HEK293 (cell line): ENCODE measurements around the gene PRR19.
A peak's percentile ranks its signal among the peaks of the same experiment; 100 is the strongest.

Experiments
- GLI4 ChIP-seq: fragments of 450-650 bp; formaldehyde crosslinking; IDR thresholded peaks from 2 replicates; pipeline ENCODE4 v1.5.1; 2016; ENCODE audit warnings: missing biosample characterization, missing genetic modification characterization
- PRDM1 ChIP-seq: fragments of 450-650 bp; formaldehyde crosslinking; IDR thresholded peaks from 2 replicates; pipeline ENCODE4; 2016; ENCODE audit warnings: missing biosample characterization, missing genetic modification characterization
- YY2 ChIP-seq: fragments of 450-650 bp; formaldehyde crosslinking; IDR thresholded peaks from 2 replicates; pipeline ENCODE4 v1.5.1; 2016; ENCODE audit warnings: missing biosample characterization, missing genetic modification characterization
- ZBTB1 ChIP-seq: fragments of 450-650 bp; formaldehyde crosslinking; IDR thresholded peaks from 2 replicates; pipeline ENCODE4 v1.5.1; 2016; ENCODE audit warnings: missing biosample characterization, missing genetic modification characterization
- ZFP3 ChIP-seq: fragments of 450-650 bp; formaldehyde crosslinking; IDR thresholded peaks from 2 replicates; pipeline ENCODE4 v1.5.1; 2016; ENCODE audit warnings: low read depth, missing biosample characterization, missing genetic modification characterization
- ZFP37 ChIP-seq: fragments of 450-650 bp; formaldehyde crosslinking; IDR thresholded peaks from 2 replicates; pipeline ENCODE4 v1.5.1; 2016; ENCODE audit warnings: missing biosample characterization, missing genetic modification characterization
- ZNF121 ChIP-seq: fragments of 450-650 bp; formaldehyde crosslinking; IDR thresholded peaks from 2 replicates; pipeline ENCODE4 v1.5.1; 2016; ENCODE audit warnings: missing biosample characterization, missing genetic modification characterization
- ZNF16 ChIP-seq: fragments of 450-650 bp; formaldehyde crosslinking; IDR thresholded peaks from 2 replicates; pipeline ENCODE4 v1.5.1; 2016; ENCODE audit warnings: low read depth, missing biosample characterization, missing genetic modification characterization
- ZNF184 ChIP-seq: fragments of 450-650 bp; IDR thresholded peaks from 2 replicates; pipeline ENCODE4 v1.5.1; 2018; ENCODE audit warnings: missing biosample characterization, mild to moderate bottlenecking, missing genetic modification characterization
- ZNF211 ChIP-seq: fragments of 450-650 bp; formaldehyde crosslinking; IDR thresholded peaks from 2 replicates; pipeline ENCODE4 v1.5.1; 2016; ENCODE audit warnings: low read depth, missing biosample characterization, missing genetic modification characterization
- ZNF221 ChIP-seq: fragments of 450-650 bp; formaldehyde crosslinking; IDR thresholded peaks from 2 replicates; pipeline ENCODE4 v1.5.1; 2017; ENCODE audit warnings: missing biosample characterization, missing genetic modification characterization, borderline replicate concordance
- ZNF366 ChIP-seq: fragments of 450-650 bp; formaldehyde crosslinking; conservative IDR thresholded peaks from 2 replicates; pipeline ENCODE4 v1.5.1; 2016; ENCODE audit warnings: missing biosample characterization, missing genetic modification characterization
- ZNF473 ChIP-seq: fragments of 450-650 bp; formaldehyde crosslinking; IDR thresholded peaks from 2 replicates; pipeline ENCODE4 v1.5.1; 2017; ENCODE audit warnings: missing biosample characterization, missing genetic modification characterization
- ZNF514 ChIP-seq: fragments of 450-650 bp; formaldehyde crosslinking; IDR thresholded peaks from 2 replicates; pipeline ENCODE4 v1.5.1; 2016; ENCODE audit warnings: missing biosample characterization, missing genetic modification characterization
- ZNF549 ChIP-seq: fragments of 450-650 bp; IDR thresholded peaks from 2 replicates; pipeline ENCODE4 v1.5.1; 2018; ENCODE audit warnings: missing biosample characterization, missing genetic modification characterization, mild to moderate bottlenecking, inconsistent platforms, moderate library complexity
- ZNF558 ChIP-seq: fragments of 450-650 bp; formaldehyde crosslinking; IDR thresholded peaks from 2 replicates; pipeline ENCODE4 v1.5.1; 2016; ENCODE audit warnings: missing biosample characterization, missing genetic modification characterization
- ZNF560 ChIP-seq: fragments of 450-650 bp; formaldehyde crosslinking; IDR thresholded peaks from 2 replicates; pipeline ENCODE4 v1.5.1; 2017; ENCODE audit warnings: missing biosample characterization, missing genetic modification characterization, borderline replicate concordance
- ZNF585B ChIP-seq: fragments of 450-650 bp; formaldehyde crosslinking; IDR thresholded peaks from 2 replicates; pipeline ENCODE4 v1.5.1; 2016; ENCODE audit warnings: missing biosample characterization, missing genetic modification characterization
- ZNF623 ChIP-seq: fragments of 450-650 bp; formaldehyde crosslinking; IDR thresholded peaks from 2 replicates; pipeline ENCODE4 v1.5.1; 2016; ENCODE audit warnings: missing biosample characterization, missing genetic modification characterization
- ZNF664 ChIP-seq: fragments of 450-650 bp; formaldehyde crosslinking; IDR thresholded peaks from 2 replicates; pipeline ENCODE4 v1.5.1; 2016; ENCODE audit warnings: missing biosample characterization, missing genetic modification characterization
- ZNF785 ChIP-seq: fragments of 450-650 bp; formaldehyde crosslinking; IDR thresholded peaks from 2 replicates; pipeline ENCODE4 v1.5.1; 2016; ENCODE audit warnings: missing biosample characterization, missing genetic modification characterization
- ZNF791 ChIP-seq: fragments of 450-650 bp; formaldehyde crosslinking; IDR thresholded peaks from 2 replicates; pipeline ENCODE4 v1.5.1; 2016; ENCODE audit warnings: missing biosample characterization, missing genetic modification characterization
- ZSCAN16 ChIP-seq: fragments of 450-650 bp; formaldehyde crosslinking; IDR thresholded peaks from 2 replicates; pipeline ENCODE4 v1.5.1; 2016; ENCODE audit warnings: missing biosample characterization, missing genetic modification characterization
- ZSCAN23 ChIP-seq: fragments of 450-650 bp; formaldehyde crosslinking; IDR thresholded peaks from 2 replicates; pipeline ENCODE4 v1.5.1; 2016; ENCODE audit warnings: missing biosample characterization, missing genetic modification characterization
- TF ChIP-seq, protein P1 (sequence below): fragments of 450-650 bp; formaldehyde crosslinking; IDR thresholded peaks from 2 replicates; pipeline ENCODE4 v1.5.1; 2016; ENCODE audit warnings: missing biosample characterization, missing genetic modification characterization
- TF ChIP-seq, protein P2 (sequence below): fragments of 450-650 bp; formaldehyde crosslinking; IDR thresholded peaks from 2 replicates; pipeline ENCODE4 v1.5.1; 2016; ENCODE audit warnings: missing biosample characterization, missing genetic modification characterization, low read depth
- TF ChIP-seq, protein P3 (sequence below): fragments of 450-650 bp; IDR thresholded peaks from 2 replicates; pipeline ENCODE4 v1.5.1; 2018; ENCODE audit warnings: missing biosample characterization, mild to moderate bottlenecking, missing genetic modification characterization
- TF ChIP-seq, protein P4 (sequence below): fragments of 450-650 bp; formaldehyde crosslinking; IDR thresholded peaks from 2 replicates; pipeline ENCODE4 v1.5.1; 2016; ENCODE audit warnings: missing biosample characterization, missing genetic modification characterization
- TF ChIP-seq, protein P5 (sequence below): fragments of 450-650 bp; formaldehyde crosslinking; IDR thresholded peaks from 2 replicates; pipeline ENCODE4 v1.5.1; 2016; ENCODE audit warnings: missing biosample characterization, missing genetic modification characterization
- TF ChIP-seq, protein P6 (sequence below): fragments of 450-650 bp; formaldehyde crosslinking; IDR thresholded peaks from 2 replicates; pipeline ENCODE4 v1.5.1; 2017; ENCODE audit warnings: missing biosample characterization, missing genetic modification characterization

Gene PRR19

DNA sequence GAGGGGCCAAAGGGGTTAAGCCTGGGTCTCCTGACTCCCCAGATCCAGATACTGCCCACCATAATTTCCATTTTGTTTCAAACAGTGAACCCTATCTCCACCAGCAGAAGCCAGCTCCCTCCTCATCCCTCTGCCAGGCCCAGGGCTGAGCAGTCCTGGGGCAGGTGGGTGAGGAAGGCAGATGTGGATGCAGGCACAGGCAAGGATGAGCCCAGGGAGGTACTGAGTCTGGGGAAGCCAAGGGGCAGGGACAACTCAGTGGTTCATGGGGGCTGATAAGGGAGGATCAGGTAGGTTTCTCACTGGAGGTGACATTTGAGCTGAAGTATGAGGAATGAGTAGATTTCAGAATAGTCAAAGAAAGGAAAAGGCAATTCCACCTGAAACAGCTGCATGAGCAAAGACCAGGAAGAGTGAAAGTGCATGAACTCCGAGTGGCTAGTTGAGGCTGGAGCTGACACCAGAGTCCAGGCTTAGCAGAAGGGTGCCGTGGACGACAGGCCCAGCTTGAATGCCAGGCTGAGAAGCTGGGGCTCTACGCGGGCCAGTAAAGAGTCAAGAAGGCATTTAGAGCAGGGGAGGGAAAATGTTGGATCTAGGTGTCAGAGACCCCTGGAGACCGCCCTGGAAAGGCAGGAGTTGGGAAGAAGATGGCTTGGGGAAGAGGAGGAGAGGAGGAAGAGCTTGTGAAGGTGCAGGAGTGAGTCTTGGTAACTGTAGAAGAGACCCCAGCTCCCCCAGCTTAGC lies 22.6 kb upstream of the PRR19 start (continued):
- no peak for TF ChIP-seq GLI4 (tag by site-specific recombination)
- TF ChIP-seq, protein P1, sequence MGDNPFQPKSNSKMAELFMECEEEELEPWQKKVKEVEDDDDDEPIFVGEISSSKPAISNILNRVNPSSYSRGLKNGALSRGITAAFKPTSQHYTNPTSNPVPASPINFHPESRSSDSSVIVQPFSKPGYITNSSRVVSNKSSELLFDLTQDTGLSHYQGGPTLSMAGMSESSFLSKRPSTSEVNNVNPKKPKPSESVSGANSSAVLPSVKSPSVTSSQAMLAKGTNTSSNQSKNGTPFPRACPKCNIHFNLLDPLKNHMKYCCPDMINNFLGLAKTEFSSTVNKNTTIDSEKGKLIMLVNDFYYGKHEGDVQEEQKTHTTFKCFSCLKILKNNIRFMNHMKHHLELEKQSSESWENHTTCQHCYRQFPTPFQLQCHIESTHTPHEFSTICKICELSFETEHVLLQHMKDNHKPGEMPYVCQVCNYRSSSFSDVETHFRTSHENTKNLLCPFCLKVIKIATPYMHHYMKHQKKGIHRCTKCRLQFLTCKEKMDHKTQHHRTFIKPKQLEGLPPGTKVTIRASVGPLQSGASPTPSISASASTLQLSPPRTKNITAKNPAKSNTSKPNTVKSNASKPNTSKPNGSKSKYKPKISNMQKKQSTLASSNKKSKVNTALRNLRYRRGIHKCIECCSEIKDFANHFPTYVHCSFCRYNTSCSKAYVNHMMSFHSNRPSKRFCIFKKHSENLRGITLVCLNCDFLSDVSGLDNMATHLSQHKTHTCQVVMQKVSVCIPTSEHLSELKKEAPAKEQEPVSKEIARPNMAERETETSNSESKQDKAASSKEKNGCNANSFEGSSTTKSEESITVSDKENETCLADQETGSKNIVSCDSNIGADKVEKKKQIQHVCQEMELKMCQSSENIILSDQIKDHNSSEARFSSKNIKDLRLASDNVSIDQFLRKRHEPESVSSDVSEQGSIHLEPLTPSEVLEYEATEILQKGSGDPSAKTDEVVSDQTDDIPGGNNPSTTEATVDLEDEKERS: no peak
- peak; percentile 19; the same call in 1 of the 2 replicates for TF ChIP-seq ZFP37 (tag by site-specific recombination)
- no peak for TF ChIP-seq ZSCAN23 (tag by site-specific recombination)
- TF ChIP-seq, protein P2, sequence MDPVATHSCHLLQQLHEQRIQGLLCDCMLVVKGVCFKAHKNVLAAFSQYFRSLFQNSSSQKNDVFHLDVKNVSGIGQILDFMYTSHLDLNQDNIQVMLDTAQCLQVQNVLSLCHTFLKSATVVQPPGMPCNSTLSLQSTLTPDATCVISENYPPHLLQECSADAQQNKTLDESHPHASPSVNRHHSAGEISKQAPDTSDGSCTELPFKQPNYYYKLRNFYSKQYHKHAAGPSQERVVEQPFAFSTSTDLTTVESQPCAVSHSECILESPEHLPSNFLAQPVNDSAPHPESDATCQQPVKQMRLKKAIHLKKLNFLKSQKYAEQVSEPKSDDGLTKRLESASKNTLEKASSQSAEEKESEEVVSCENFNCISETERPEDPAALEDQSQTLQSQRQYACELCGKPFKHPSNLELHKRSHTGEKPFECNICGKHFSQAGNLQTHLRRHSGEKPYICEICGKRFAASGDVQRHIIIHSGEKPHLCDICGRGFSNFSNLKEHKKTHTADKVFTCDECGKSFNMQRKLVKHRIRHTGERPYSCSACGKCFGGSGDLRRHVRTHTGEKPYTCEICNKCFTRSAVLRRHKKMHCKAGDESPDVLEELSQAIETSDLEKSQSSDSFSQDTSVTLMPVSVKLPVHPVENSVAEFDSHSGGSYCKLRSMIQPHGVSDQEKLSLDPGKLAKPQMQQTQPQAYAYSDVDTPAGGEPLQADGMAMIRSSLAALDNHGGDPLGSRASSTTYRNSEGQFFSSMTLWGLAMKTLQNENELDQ: no peak
- no peak for TF ChIP-seq ZNF549 (tag by site-specific recombination)
- no peak for TF ChIP-seq ZBTB1 (tag by site-specific recombination)
- TF ChIP-seq ZNF211 (tag by site-specific recombination): no peak
- no peak for TF ChIP-seq ZFP3 (tag by site-specific recombination)
- no peak for TF ChIP-seq ZNF664
- no peak for TF ChIP-seq ZNF184 (tag by site-specific recombination)
- TF ChIP-seq, protein P3, sequence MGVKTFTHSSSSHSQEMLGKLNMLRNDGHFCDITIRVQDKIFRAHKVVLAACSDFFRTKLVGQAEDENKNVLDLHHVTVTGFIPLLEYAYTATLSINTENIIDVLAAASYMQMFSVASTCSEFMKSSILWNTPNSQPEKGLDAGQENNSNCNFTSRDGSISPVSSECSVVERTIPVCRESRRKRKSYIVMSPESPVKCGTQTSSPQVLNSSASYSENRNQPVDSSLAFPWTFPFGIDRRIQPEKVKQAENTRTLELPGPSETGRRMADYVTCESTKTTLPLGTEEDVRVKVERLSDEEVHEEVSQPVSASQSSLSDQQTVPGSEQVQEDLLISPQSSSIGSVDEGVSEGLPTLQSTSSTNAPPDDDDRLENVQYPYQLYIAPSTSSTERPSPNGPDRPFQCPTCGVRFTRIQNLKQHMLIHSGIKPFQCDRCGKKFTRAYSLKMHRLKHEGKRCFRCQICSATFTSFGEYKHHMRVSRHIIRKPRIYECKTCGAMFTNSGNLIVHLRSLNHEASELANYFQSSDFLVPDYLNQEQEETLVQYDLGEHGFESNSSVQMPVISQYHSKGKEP (tag by site-specific recombination): no peak
- no peak for TF ChIP-seq ZNF560 (tag by site-specific recombination)
- 0 out of 2 replicates have a peak, but pooled peaks have one; percentile 10 for TF ChIP-seq ZNF366 (tag by site-specific recombination)
- no peak for TF ChIP-seq ZSCAN16 (tag by site-specific recombination)
- no peak for TF ChIP-seq ZNF121 (tag by site-specific recombination)
- no peak for TF ChIP-seq ZNF221 (tag by site-specific recombination)
- TF ChIP-seq, protein P4, sequence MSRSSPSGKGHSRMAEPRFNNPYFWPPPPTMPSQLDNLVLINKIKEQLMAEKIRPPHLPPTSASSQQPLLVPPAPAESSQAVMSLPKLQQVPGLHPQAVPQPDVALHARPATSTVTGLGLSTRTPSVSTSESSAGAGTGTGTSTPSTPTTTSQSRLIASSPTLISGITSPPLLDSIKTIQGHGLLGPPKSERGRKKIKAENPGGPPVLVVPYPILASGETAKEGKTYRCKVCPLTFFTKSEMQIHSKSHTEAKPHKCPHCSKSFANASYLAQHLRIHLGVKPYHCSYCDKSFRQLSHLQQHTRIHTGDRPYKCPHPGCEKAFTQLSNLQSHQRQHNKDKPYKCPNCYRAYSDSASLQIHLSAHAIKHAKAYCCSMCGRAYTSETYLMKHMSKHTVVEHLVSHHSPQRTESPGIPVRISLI (tag by site-specific recombination): no peak
- TF ChIP-seq ZNF791 (tag by site-specific recombination): no peak
- TF ChIP-seq PRDM1 (tag by site-specific recombination): peak; percentile 88
- no peak for TF ChIP-seq ZNF558 (tag by site-specific recombination)
- TF ChIP-seq, protein P5, sequence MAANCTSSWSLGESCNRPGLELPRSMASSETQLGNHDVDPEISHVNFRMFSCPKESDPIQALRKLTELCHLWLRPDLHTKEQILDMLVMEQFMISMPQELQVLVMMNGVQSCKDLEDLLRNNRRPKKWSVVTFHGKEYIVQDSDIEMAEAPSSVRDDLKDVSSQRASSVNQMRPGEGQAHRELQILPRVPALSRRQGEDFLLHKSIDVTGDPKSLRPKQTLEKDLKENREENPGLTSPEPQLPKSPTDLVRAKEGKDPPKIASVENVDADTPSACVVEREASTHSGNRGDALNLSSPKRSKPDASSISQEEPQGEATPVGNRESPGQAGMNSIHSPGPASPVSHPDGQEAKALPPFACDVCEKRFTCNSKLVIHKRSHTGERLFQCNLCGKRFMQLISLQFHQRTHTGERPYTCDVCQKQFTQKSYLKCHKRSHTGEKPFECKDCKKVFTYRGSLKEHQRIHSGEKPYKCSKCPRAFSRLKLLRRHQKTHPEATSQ (tag by site-specific recombination): no peak
- TF ChIP-seq, protein P6, sequence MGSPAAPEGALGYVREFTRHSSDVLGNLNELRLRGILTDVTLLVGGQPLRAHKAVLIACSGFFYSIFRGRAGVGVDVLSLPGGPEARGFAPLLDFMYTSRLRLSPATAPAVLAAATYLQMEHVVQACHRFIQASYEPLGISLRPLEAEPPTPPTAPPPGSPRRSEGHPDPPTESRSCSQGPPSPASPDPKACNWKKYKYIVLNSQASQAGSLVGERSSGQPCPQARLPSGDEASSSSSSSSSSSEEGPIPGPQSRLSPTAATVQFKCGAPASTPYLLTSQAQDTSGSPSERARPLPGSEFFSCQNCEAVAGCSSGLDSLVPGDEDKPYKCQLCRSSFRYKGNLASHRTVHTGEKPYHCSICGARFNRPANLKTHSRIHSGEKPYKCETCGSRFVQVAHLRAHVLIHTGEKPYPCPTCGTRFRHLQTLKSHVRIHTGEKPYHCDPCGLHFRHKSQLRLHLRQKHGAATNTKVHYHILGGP (tag by site-specific recombination): no peak
- TF ChIP-seq ZNF16: no peak
- no peak for TF ChIP-seq ZNF785 (tag by site-specific recombination)
- TF ChIP-seq ZNF585B (tag by site-specific recombination): no peak
- TF ChIP-seq YY2: peak; percentile 18; the same call in 1 of the 2 replicates
- TF ChIP-seq ZNF514 (tag by site-specific recombination): no peak
- TF ChIP-seq ZNF623 (tag by site-specific recombination): 0 out of 2 replicates have a peak, but pooled peaks have one; percentile 11
- TF ChIP-seq ZNF473 (tag by site-specific recombination): no peak
